ENCODE results near the gene SHISAL2A.

Gene SHISAL2A

GRCh38 chr1:52631759-52632331 lies 1.1 kb upstream of the SHISAL2A start:
- TF ChIP-seq TCF12 (IDR thresholded peaks at IDR 0.05; ENCODE audit: low read depth): no peak
- TF ChIP-seq FOXM1 (IDR thresholded peaks at IDR 0.05; ENCODE audit: borderline replicate concordance, low read depth): no peak
- no peak for TF ChIP-seq EGR1 (IDR thresholded peaks at IDR 0.05)
- no peak for TF ChIP-seq YY1 (IDR thresholded peaks at IDR 0.05; ENCODE audit: low read depth)
- TF ChIP-seq REST (IDR thresholded peaks at IDR 0.05; ENCODE audit: low read depth): no peak

GRCh38 chr1:52633291-52633754 lies 355 bp downstream of the SHISAL2A start:
- TF ChIP-seq MAX (IDR thresholded peaks at IDR 0.05): no peak
- TF ChIP-seq RAD21 (IDR thresholded peaks at IDR 0.05; ENCODE audit: low read depth): no peak
- no peak for TF ChIP-seq NFIC (IDR thresholded peaks at IDR 0.05)
- no peak for TF ChIP-seq FOXM1 (IDR thresholded peaks at IDR 0.05; ENCODE audit: borderline replicate concordance, low read depth)
- no peak for TF ChIP-seq TAF1 (IDR thresholded peaks at IDR 0.05; ENCODE audit: low read depth)
- no peak for TF ChIP-seq ZBTB7A (IDR thresholded peaks at IDR 0.05; ENCODE audit: low read depth)
- TF ChIP-seq EP300 (IDR thresholded peaks at IDR 0.05; ENCODE audit: borderline replicate concordance): no peak
- TF ChIP-seq YY1 (IDR thresholded peaks at IDR 0.05; ENCODE audit: low read depth): no peak
- no peak for TF ChIP-seq CREB1 (IDR thresholded peaks at IDR 0.05; ENCODE audit: low read depth)
- no peak for TF ChIP-seq CEBPB (IDR thresholded peaks at IDR 0.05)
- TF ChIP-seq REST (IDR thresholded peaks at IDR 0.05; ENCODE audit: low read depth): no peak
- no peak for TF ChIP-seq TCF12 (IDR thresholded peaks at IDR 0.05; ENCODE audit: low read depth)
- no peak for TF ChIP-seq USF1 (IDR thresholded peaks at IDR 0.05)
- TF ChIP-seq TEAD4 (IDR thresholded peaks at IDR 0.05): no peak
- TF ChIP-seq EGR1 (IDR thresholded peaks at IDR 0.05): no peak

- TF ChIP-seq CREB1 (IDR thresholded peaks at IDR 0.05; ENCODE audit: low read depth) (no peak), CEBPB (IDR thresholded peaks at IDR 0.05) (no peak), RAD21 (IDR thresholded peaks at IDR 0.05; ENCODE audit: low read depth) (no peak), NFIC (IDR thresholded peaks at IDR 0.05) (no peak), REST (IDR thresholded peaks at IDR 0.05; ENCODE audit: low read depth) (no peak), EP300 (IDR thresholded peaks at IDR 0.05; ENCODE audit: borderline replicate concordance) (no peak), USF1 (IDR thresholded peaks at IDR 0.05) (no peak), MAX (IDR thresholded peaks at IDR 0.05) (no peak), FOXM1 (IDR thresholded peaks at IDR 0.05; ENCODE audit: borderline replicate concordance, low read depth) (no peak), YY1 (IDR thresholded peaks at IDR 0.05; ENCODE audit: low read depth) (no peak), TCF12 (IDR thresholded peaks at IDR 0.05; ENCODE audit: low read depth) (no peak), TEAD4 (IDR thresholded peaks at IDR 0.05) (no peak), EGR1 (IDR thresholded peaks at IDR 0.05) (no peak), ZBTB7A (IDR thresholded peaks at IDR 0.05; ENCODE audit: low read depth) (no peak)
Observed at GRCh38 chr1:52634111-52634510, 1.1 kb downstream of the SHISAL2A start.

GRCh38 chr1:52635321-52636089 lies 2.5 kb downstream of the SHISAL2A start:
- TF ChIP-seq TAF1 (IDR thresholded peaks at IDR 0.05; ENCODE audit: low read depth): no peak
- no peak for TF ChIP-seq MAX (IDR thresholded peaks at IDR 0.05)
- no peak for TF ChIP-seq TCF12 (IDR thresholded peaks at IDR 0.05; ENCODE audit: low read depth)
- no peak for TF ChIP-seq REST (IDR thresholded peaks at IDR 0.05; ENCODE audit: low read depth)
- no peak for TF ChIP-seq TEAD4 (IDR thresholded peaks at IDR 0.05)
- no peak for TF ChIP-seq ZBTB7A (IDR thresholded peaks at IDR 0.05; ENCODE audit: low read depth)
- no peak for TF ChIP-seq RAD21 (IDR thresholded peaks at IDR 0.05; ENCODE audit: low read depth)
- no peak for TF ChIP-seq USF1 (IDR thresholded peaks at IDR 0.05)
- TF ChIP-seq NFIC (IDR thresholded peaks at IDR 0.05): no peak
